Measurements from ENCODE around the gene PDIA4. TPM values are rescaled to one million over a fixed set of nuclear protein-coding genes. Genes with fewer than 3 reads are reported as not detected.

The PDIA4 gene
- total and polyA plus RNA-seq, 7 donors = 9.8 to 29.2 (median 14.5) TPM

Other genes starting within 250 kb of the PDIA4 start
- gene EZH2, start 144.2 kb downstream of the PDIA4 start, total RNA-seq = 1 to 10 TPM; 1.9 to 2.5 (median 2.3) TPM
- 1 to 10 TPM; 2.1 to 4.6 (median 3.4) TPM for gene EZH2, start 144.2 kb downstream of the PDIA4 start, polyA plus RNA-seq
- gene ZNF786, start 62.2 kb upstream of the PDIA4 start, total RNA-seq = 1 to 10 TPM; 2.1 to 3.6 (median 3.3) TPM
- gene ZNF786, start 62.2 kb upstream of the PDIA4 start, polyA plus RNA-seq = 1 to 10 TPM; 2.5 to 4.4 (median 3.1) TPM
- 1 to 10 TPM in 3 of 4 donors, under 1 TPM in 1; 0.76 to 1.9 (median 1.7) TPM for gene ZNF425, start 97.8 kb upstream of the PDIA4 start, total RNA-seq
- 1 to 10 TPM in 2 of 3 donors, under 1 TPM in 1; 0.66 to 2.5 (median 1.4) TPM for gene ZNF425, start 97.8 kb upstream of the PDIA4 start, polyA plus RNA-seq
- gene ZNF398, start 118.9 kb upstream of the PDIA4 start, total RNA-seq = 10 to 100 TPM in 1 of 4 donors, 1 to 10 TPM in 3; 7.8 to 12.4 (median 8.6) TPM
- gene ZNF398, start 118.9 kb upstream of the PDIA4 start, polyA plus RNA-seq = 1 to 10 TPM; 2.8 to 6.9 (median 4.2) TPM
- 10 to 100 TPM; 15.3 to 22.5 (median 16.7) TPM for gene ZNF282, start 167.0 kb upstream of the PDIA4 start, total RNA-seq
- gene ZNF282, start 167.0 kb upstream of the PDIA4 start, polyA plus RNA-seq = 10 to 100 TPM in 1 of 3 donors, 1 to 10 TPM in 2; 7.6 to 11.5 (median 10.0) TPM
- gene ZNF212, start 211.1 kb upstream of the PDIA4 start, total RNA-seq = 1 to 10 TPM; 3.2 to 6.4 (median 4.5) TPM
- 1 to 10 TPM; 3.1 to 5.4 (median 4.3) TPM for gene ZNF212, start 211.1 kb upstream of the PDIA4 start, polyA plus RNA-seq
- gene ZNF783, start 233.7 kb upstream of the PDIA4 start, total RNA-seq = 1 to 10 TPM; 6.0 to 9.0 (median 7.2) TPM
- gene ZNF783, start 233.7 kb upstream of the PDIA4 start, polyA plus RNA-seq = 10 to 100 TPM in 1 of 3 donors, 1 to 10 TPM in 2; 4.2 to 11.1 (median 4.9) TPM